H1 (cell line): ENCODE measurements around the gene KDM2A. TPM values are rescaled to one million over a fixed set of nuclear protein-coding genes. Genes with fewer than 3 reads are reported as not detected.

Experiments
- ASH2L ChIP-seq: fragments of 200-600, 300-600 bp; sonication (generic); IDR thresholded peaks from one replicate; pipeline ENCODE4 v1.7.1; 2017; ENCODE audit warnings: low read length
- ATF2 ChIP-seq: IDR thresholded peaks from 2 replicates; pipeline ENCODE4 v1.6.1; 2012; ENCODE audit warnings: low read length, inconsistent platforms
- CHD1 ChIP-seq: IDR thresholded peaks from 2 replicates; pipeline ENCODE4 v1.6.1; 2012; ENCODE audit warnings: low read depth, low read length, improper control_type of control experiment
- GABPA ChIP-seq: IDR thresholded peaks from 2 replicates; pipeline ENCODE4 v1.6.1; 2011; ENCODE audit warnings: mild to moderate bottlenecking, low read length, moderate library complexity, borderline replicate concordance; ENCODE audit not compliant: insufficient read depth
- GTF2F1 ChIP-seq: IDR thresholded peaks from 2 replicates; pipeline ENCODE4 v1.6.1; 2012; ENCODE audit warnings: low read depth, low read length, improper control_type of control experiment, borderline replicate concordance
- HDAC2 ChIP-seq, 2 experiments: fragments of 300-600 bp in 1 of 2; sonication (generic) in 1 of 2; IDR thresholded peaks; 2 replicates each; pipeline ENCODE4 v1.6.1; 2011 to 2012; ENCODE audit warnings: low read depth in 2 of 2, low read length in 2 of 2, mild to moderate bottlenecking in 2 of 2, moderate library complexity in 2 of 2, borderline replicate concordance in 1 of 2, inconsistent platforms in 1 of 2
- KDM4A ChIP-seq: IDR thresholded peaks from one replicate; pipeline ENCODE4 v1.7.1; 2012; ENCODE audit warnings: low read depth, mild to moderate bottlenecking, moderate library complexity, low read length, inconsistent platforms; ENCODE audit not compliant: severe bottlenecking
- MAFK ChIP-seq: IDR thresholded peaks from 2 replicates; pipeline ENCODE4 v1.6.1; 2012; ENCODE audit warnings: low read depth, mild to moderate bottlenecking, improper control_type of control experiment, low read length
- PHF8 ChIP-seq: fragments of 200-600 bp; sonication (generic); conservative IDR thresholded peaks from 2 replicates; pipeline ENCODE4 v1.7.1; 2012; ENCODE audit warnings: low read depth, mild to moderate bottlenecking, inconsistent platforms, low read length, moderate library complexity
- POLR2A ChIP-seq, 2 experiments: IDR thresholded peaks; 1 replicate in 1 of 2; 2 replicates in 1 of 2; pipeline ENCODE4 v1.6.1; 2011; ENCODE audit warnings: low read depth in 2 of 2, low read length in 2 of 2, mild to moderate bottlenecking in 2 of 2; ENCODE audit errors: control extremely low read depth in 1 of 2
- RAD21 ChIP-seq, 2 experiments: IDR thresholded peaks in 1 of 2; conservative IDR thresholded peaks in 1 of 2; 2 replicates each; pipeline ENCODE4 v1.6.1; 2011; ENCODE audit warnings: low read depth in 2 of 2, low read length in 2 of 2, improper control_type of control experiment in 1 of 2, inconsistent platforms in 1 of 2, mild to moderate bottlenecking in 1 of 2, moderate library complexity in 1 of 2
- SIN3A ChIP-seq, 2 experiments: IDR thresholded peaks in 1 of 2; conservative IDR thresholded peaks in 1 of 2; 2 replicates each; pipeline ENCODE4 v1.6.1; 2011 to 2012; ENCODE audit warnings: low read length in 2 of 2, improper control_type of control experiment in 1 of 2, low read depth in 1 of 2, mild to moderate bottlenecking in 1 of 2
- SIX5 ChIP-seq: IDR thresholded peaks from 2 replicates; pipeline ENCODE4 v1.6.1; 2011; ENCODE audit warnings: mild to moderate bottlenecking, low read depth, low read length
- TAF1 ChIP-seq: IDR thresholded peaks from 2 replicates; pipeline ENCODE4 v1.6.1; 2011; ENCODE audit warnings: mild to moderate bottlenecking, low read depth, low read length
- ZNF274 ChIP-seq: IDR thresholded peaks from 2 replicates; pipeline ENCODE4 v1.7.0; 2012; ENCODE audit warnings: low read length, borderline replicate concordance; ENCODE audit errors: extremely low read depth
- polyA plus RNA-seq, 7 experiments: library from polyadenylated mRNA; depleted of rRNA in 3 of 7; stranded (reverse) in 5 of 7; unstranded in 2 of 7; fragments of >200 nt in 5 of 7; fragments of 200-250 nt in 2 of 7; gene quantifications; 1 replicate in 5 of 7; 2 replicates in 1 of 7; 4 replicates in 1 of 7; pipeline versions ENCODE4 v1.2.1 to v1.2.3, GENCODE V29; 2011 to 2013; ENCODE audit warnings: missing spikeins in 2 of 7, mixed read lengths in 2 of 7
- total RNA-seq: library from RNA; stranded (reverse); fragmentation: NEBNext Ultra II Directional; extraction: Animal tissue kit (Norgen Biotek cat#: 25700); gene quantifications from 2 replicates; pipeline ENCODE4 v1.2.1, GENCODE V29; 2021

KDM2A gene
- total and polyA plus RNA-seq, 2 of the 8 experiments (the other 6 are each of a cell fraction or from before 2014, with no cell fraction given) = 55.4 to 66.2 TPM

GRCh38 chr11:67303132-67303834 is 184.2 kb downstream of the KDM2A start, which contains the start of gene SSH3 (continued):
- no peak for TF ChIP-seq ATF2
- no peak for TF ChIP-seq SIX5
- TF ChIP-seq POLR2A (IDR thresholded peaks at IDR 0.05; ENCODE audit: control extremely low read depth in 1 of 2, low read depth in 2 of 2, low read length in 2 of 2) = no peak; a peak in 1 of 3 replicates
- TF ChIP-seq MAFK = no peak
- TF ChIP-seq GABPA = no peak
- TF ChIP-seq CHD1 = no peak
- no peak for TF ChIP-seq ZNF274
- TF ChIP-seq SIN3A (conservative IDR thresholded peaks at IDR 0.05 in 1 of 2, IDR thresholded peaks at IDR 0.05 in 1 of 2; ENCODE audit: low read depth in 1 of 2, low read length in 2 of 2) = 0 out of 4 replicates have a peak, but pooled peaks of 1 of the 2 experiments have one; percentile 38
- TF ChIP-seq TAF1 = no peak
- peak in 1 of 2 experiments; percentile 3; a peak in 1 of 4 replicates for TF ChIP-seq HDAC2 (IDR thresholded peaks at IDR 0.05; ENCODE audit: borderline replicate concordance in 1 of 2, low read depth in 2 of 2, low read length in 2 of 2)
- TF ChIP-seq GTF2F1 = no peak
- TF ChIP-seq PHF8 = no peak
- TF ChIP-seq ASH2L = no peak
- no peak for TF ChIP-seq RAD21 (IDR thresholded peaks at IDR 0.05 in 1 of 2, conservative IDR thresholded peaks at IDR 0.05 in 1 of 2; ENCODE audit: low read depth in 2 of 2, low read length in 2 of 2)
- TF ChIP-seq KDM4A = peak; percentile 82
